Ecto neural progenitor cell (in vitro differentiated cells): ENCODE measurements around the gene GLYAT.
"Not testable (repeated sequence)": the region's sequence is repeated elsewhere in the genome, so short reads cannot be mapped to it uniquely, and the experiment has no call there.

Experiments
- DNase-seq: peaks from one replicate; pipeline ENCODE4 v3.0.0-alpha.2; 2018; ENCODE audit warnings: low spot score

The GLYAT gene

DNA sequence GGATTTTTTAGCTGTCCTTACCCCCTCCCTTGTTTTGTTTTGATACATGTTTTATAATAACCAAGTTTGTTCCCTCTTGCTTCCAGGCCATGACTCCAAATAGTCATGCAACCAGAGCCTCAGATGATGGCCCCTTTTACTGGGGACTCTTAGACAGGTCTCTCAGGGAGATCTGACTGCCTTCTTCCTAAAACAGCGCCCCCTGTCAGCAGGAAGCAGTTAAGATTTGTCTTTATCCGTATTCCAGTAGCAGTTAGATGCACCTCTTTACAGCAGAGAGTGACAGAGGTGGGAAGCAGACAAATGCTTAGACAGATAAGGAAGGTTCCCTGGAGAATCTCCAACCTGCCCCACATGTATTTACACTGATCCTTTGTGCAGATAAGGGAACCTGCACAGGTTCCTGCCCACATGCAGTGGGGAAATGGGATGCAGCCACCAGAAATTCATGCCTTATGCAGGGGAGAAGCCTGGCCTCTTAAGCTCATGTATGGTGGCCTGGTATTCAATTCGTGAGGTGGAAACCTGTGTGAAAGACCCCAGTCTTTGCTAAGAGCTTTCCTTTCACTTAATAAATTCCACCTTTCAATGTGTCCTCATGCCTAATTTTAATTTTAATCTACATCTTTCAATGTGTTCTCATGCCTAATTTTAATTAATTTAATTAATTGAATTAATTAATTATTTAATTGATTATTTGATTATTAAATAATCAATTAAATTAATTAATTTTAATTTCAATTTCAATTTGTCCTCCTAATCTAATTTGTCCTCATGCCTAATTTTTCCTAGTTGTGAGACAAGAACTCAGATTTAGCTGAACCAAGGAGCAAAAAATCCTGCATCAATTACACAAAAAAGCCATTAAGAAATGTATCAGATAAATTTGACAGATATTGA is 11.5 kb upstream of the GLYAT start:
- no peak for DNase-seq

DNA sequence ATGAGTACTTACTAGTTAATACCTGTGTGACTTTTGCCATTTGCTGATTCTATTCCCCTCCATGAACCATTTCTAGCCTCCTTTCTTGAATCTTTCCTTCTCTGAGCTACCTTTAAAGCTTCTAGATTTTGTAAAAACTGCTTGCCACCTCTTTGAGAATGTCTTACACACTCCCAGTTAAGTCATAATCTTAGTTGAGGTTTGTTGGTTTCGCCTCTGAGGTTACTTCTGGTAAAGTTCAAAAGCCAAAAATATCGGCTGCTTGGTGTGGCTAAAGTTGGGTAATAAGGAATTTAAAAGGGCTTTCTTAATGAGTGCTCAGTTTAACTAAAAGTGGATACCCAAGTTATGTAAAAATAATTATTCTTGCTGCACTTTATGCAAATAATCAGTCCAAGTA is 10.4 kb upstream of the GLYAT start:
- no peak for DNase-seq

DNA sequence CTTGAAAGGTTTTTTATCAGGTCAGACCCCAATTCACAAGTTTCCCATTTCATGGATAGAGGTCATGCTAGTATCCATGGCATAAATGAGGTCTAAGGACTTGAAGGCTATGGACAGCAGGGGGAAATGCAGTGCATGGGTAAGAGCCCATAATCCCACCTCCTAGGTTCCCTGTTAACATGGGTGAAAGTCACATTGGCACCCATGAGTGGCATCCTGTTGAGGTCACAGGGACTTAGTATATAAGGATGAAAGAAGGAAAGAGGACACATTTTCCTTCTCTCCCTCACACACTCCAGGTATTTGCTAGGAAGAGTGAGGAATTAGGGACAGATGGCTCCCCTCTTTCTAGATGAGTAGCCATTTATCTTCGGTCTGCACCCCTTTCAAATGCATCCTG is 9.4 kb upstream of the GLYAT start:
- DNase-seq: no peak

DNA sequence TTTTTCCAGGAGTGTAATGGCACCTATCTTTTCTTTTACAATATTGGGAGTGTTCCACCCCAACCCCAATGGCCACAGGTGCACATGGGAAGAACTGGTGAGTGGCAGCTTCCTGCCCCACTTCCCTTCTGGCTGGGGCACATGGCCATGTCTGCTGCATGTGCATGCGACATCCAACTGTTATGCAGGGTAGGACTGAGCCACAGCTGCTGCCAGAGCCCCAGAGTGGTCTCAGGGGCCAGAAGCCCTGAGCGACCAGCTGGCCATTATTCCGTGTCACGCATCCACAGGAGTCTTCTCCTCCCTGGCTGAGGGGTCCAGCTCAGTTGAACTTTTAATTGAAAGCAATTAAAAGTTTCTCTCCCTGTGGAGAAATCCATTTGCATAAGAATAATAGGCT is 8.7 kb upstream of the GLYAT start:
- DNase-seq: no peak

DNA sequence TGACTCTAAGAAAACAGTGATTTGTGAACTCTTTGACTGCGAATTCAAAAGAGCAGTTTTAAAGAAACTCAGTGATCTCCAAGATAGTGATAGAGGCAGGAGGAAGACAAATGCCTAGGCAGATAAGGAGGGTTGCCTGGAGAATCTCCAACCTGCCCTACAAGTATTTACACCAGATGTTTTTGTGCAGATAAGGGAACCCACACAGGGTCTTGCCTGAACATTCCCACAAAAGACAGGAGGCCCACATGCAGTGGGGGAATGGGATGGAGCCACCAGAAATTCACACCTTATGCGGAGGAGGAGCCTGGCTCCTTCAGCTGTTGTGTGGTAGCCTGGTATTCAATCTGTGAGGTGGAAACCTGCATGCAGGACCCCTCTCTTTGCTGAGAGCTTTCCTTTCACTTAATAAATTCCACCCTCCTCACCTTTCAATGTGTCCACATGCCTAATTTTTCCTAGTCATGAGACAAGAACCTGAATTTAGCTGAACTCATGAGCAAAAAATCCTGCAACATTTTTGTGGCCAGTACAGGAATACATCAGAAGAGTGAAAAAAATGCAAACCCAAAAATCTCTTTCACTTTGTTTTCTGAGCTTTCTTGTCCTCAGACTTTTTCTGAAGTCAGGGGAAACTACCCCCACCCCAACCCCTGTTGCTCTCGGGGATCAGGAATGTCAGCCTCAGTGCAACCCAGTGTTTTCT is 8.1 kb upstream of the GLYAT start:
- no peak for DNase-seq

DNA sequence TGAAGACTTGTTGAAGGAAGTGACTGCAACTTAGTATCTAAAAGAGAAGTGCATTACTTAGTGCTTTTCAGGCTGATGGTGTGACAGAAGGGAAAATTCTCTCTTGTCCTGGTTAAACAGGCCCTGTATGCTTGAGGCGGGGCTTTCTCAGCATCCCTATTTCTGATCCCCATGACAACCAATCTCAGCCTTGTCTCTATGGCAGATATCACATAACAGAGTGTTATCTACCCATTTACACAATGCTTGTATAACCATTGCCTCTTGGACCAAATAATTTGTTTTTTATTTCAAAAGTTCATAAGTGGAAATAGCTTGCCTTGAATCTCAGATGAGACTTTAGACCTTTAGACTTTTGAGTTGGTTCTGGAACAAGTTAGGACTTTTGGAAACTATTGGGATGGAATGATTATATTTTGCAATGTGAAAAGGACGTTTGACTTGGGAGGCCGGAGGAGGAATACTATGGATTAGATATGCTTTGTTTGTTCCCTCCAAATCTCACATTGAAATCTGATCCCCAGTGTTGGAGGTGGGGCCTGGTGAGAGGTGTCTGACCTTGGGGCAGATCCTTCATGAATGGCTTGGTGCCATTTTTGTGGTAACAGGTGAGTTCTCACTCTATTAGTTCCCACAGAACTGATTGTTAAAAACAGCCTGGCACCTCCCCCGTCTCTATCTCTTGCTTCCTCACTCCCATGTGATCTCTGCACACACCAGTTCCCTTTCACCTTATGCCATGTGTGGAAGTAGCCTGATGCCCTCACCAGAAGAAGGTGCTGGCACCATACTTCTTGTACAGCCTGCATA is 3.1 kb upstream of the GLYAT start:
- DNase-seq: no peak

DNA sequence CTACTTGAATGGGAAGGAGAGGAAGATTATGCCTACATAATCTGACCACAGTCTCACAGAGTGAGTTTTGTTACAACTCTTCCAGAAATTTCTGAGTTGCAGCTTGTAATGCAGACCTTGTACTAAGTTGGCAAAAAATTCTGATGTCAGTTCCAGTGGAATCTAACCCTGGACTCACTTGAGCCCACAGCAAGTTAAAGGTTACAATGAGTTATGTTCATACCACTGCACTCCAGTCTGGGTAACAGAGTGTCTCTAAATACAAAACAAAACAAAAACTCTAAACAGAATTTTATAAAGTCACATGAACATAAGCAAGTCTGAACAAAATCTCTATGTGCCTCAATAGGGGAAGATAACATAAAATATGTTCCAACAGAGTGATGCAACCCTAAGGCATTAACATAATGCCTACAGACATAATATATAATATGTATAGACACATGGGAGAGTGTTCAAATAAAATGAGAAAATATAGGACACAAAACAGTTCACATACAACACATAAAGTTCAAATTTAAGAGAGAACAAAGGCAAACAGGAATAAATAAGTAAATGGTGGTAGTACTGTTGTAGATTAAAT is 1.1 kb downstream of the GLYAT start:
- DNase-seq: no peak

DNA sequence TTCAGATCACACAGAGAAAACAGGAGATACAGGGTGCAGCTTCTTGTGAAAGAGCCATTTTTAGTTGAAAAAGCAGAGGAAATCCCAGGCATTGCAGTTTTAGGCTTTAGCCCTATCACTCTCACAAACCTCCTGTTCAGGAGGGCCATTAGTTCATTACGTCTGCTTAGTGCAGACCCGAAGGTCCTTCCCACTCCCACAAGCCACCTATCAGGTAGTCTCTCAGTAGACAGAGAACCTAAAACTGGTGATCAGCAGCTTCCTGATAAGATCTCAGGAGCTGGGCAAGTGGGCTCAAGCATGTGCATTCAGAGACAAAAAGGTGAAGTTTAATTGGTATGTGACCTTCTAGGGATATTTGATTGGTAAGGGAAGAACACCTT is 4.3 kb downstream of the GLYAT start:
- DNase-seq: no peak

DNA sequence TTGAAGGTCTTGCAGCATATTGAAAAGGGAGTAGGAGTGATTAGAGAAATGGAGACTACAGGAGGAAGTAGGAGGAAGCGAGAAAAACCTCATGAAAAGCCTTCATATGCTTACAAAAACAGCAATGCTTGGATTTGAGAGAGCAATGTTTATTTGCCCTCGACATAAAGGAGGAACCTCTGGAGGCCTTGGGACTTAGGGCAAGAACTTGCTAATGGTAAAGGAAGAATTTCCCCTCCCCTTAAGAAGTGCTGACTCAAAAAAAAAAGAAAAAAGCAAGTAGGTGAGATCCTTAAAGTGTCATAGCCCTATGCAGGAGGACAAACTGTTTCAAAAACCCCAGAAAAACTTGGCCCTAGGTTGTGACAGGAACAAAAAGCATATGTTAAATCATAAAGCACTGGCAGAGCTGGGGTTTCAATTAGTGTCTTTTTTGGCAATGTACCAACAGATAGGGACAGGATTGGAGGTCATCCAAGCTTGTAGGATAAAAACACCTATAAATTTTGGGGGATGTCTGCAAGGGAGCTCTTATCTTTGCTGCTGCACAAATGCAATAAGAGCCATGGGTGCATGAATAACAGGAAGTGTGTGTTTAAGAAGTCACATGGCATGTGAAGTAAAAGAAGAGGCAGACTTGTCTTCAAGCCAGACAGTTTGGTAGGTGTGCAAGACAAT is 4.9 kb downstream of the GLYAT start:
- no peak for DNase-seq

DNA sequence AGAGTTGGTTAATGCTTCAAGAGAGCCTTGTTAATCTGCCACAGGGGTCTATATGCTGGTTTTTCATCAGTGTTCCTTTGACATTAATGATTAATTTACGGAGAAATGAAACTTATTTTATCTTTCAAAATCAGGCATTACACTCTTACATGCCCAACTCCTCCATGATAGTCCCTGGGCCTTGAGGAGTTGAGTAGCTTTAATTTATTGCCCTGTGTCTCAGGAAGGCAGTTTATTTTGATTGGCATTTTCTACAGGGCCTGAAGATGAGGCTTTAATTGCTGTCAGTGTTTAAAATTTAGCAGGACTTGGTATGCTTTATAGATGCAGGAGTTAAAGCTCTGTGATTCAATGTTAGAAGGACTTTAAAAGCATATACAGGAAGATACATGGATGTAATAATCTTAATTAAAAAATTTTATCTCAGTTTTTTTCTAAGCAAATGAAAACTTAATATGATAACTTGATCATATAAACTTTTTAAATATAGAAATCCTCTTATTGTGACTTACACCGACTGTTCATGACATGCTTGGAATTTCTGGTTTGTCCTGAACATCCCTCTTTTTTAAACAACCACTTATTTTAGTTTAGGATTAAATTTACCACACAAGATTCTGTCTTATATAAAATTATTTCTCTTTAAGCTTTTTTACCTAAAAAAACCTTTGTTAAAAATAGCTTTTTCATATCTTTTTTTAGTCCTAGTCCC is 12.2 kb downstream of the GLYAT start:
- no peak for DNase-seq

DNA sequence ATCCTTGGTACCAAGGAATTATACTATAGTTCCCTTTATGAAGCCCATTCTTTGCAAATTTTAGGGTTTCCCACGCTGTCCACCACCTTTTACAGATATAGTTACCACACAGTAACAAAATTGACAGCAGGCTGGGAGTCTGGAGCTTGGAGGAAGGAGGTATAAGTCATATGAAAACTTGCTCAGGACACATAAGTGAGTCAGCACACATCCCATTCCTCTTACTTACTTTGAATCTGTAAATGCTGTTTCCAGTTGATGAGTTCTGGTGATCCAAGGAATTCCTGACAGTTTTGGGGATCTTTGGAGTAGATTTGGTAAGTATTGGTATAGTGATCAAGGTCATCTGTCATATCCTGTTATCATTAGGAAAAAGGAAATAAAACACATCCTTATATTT is 19.2 kb downstream of the GLYAT start:
- no peak for DNase-seq

DNA sequence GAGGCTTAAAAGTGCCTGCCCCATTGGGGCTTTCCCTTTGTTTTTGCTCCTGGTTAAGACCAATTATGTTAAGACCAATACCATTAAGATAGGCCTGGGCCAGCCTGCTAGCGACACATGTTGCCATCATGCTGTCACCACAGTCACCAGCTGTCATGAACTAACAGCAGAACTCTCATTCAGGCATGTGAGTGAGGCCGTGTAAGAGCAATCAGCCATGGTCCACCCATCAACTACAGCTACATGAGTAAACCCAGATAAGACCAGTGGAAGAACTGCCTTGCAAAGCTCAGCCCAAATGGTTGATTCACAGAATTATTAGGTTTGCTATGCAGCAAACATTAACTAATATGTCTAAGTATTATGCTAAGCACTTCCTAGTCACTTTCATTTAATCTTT is 19.9 kb downstream of the GLYAT start:
- no peak for DNase-seq

DNA sequence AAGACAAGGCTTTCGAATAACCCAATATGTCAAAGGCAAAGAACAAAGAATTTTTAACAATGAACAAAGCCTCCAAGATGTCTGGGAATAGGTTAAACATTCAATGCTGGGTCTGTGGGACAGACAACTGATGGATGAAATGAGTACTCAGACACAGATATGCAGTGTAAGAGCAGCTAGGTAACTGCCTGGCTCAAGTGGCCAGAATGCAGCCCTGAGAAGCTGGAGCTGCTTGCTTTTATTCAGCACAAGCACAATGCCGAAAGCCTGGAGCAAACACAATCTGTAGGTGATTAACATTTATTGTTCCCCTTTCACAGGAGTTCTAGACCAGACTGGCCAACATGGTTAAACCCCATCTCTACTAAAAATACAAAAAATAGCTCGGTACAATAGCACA is 24.0 kb downstream of the GLYAT start:
- no peak for DNase-seq

DNA sequence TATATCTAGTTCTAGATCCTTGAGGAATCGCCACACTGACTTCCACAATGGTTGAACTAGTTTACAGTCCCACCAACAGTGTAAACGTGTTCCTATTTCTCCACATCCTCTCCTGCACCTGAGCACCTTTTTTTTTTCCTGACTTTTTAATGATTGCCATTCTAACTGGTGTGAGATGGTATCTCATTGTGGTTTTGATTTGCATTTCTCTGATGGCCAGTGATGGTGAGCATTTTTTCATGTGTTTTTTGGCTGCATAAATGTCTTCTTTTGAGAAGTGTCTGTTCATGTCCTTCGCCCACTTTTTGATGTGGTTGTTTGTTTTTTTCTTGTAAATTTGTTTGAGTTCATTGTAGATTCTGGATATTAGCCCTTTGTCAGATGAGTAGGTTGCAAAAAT is 34.9 kb downstream of the GLYAT start:
- not testable (repeated sequence) for DNase-seq

DNA sequence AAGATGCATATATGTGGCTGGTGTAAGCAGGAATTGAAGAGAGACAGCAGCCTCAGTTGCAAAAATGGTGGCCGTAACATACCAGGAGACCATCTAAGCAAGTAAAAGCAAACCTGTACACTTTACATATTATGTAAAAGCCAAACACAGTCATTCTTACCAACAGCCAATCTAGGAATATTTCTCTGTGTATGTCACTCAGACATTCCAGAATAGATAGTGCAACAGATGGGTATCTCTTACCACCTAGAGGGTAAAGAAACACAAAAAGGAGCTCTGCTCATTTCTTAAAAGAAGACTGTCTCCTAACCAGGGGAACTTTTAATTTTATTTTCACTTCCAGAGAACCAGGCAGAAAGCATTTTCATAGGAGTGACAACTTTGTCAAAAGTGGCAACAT is 38.7 kb downstream of the GLYAT start:
- no peak for DNase-seq

DNA sequence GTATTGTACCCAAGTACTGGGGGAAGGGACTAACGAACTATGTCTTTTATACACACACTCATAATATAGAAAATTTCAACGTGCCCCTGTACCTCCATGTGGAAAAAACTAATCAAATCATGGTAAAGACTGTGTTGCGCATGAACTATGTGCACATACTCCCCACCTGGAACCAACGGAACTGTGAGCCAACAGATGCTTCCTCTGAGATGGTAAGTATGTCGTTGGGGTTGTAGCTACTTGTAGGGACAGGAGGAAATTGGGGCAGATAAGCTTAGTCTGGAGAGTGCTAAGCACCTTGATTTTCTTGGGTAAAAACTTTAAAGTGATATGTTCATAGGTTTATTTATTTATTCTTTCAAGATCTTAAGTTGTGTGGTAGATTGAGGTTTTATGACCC is 40.1 kb downstream of the GLYAT start:
- DNase-seq: no peak

DNA sequence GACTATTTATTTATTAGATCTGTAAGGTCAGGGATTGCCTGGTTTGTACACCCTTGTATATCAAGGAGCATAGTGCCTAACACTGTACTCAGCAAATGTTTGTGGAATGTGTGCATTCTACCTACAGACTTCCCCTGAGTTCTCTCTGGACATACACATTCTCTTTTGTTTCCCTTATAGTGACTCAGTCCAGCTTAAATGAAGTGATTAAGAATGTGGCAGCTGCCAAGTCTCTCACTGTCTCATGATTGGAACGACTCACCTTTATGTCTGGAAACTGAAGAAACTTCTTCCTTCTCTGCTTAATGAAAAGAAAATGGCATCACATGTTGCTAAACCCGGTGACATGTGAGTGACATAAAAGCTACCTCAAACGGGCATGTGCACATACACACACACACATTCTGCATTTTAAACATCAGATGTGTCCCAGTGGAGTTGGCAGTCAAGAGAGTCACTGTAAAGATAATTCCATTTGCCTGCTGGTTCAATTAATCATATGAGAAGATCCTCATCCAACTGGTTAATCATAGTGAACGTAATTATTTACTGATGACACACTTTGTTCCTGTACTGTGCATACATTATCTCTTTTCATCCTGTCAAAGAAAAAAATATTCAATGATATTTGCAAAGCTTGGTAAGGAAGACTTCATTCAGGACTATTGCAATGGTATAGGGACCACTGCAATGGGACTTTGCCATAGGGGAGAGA is 42.8 kb downstream of the GLYAT start:
- DNase-seq: no peak

DNA sequence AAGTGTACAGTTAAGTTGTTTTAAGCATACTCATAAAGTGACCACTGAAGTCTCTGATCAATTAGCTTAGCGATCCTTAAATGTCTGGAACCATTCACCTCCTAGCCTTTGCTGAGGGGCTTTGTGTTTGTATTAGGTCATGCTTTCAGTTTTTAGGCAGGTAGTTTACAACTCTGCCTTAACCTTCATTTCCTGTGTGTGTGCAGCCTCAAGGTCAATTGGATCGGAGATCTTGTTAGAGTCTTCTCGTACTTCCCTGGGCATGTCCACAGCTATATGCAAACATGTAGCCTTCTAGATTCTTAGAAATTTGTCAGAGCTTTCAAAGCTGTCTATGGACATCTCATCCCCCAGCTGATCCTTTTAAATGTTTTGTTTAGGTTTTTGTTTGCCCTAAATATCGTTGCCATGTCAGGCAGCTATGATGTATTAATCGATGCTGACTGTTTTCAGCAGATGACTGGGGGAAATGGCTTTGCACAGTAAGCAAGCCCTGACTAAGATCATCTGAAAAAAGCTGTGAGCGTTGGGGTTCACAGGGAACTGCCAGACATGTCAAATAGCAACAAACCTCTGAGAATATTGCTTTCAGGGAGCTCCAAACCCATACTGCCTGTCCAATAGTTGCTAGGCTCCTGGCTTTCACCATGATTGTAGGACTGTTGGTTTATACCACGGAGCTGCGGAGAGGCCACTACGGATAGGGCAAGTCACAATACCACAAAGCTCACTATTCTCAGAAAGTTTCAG is 45.6 kb downstream of the GLYAT start:
- DNase-seq: no peak

DNA sequence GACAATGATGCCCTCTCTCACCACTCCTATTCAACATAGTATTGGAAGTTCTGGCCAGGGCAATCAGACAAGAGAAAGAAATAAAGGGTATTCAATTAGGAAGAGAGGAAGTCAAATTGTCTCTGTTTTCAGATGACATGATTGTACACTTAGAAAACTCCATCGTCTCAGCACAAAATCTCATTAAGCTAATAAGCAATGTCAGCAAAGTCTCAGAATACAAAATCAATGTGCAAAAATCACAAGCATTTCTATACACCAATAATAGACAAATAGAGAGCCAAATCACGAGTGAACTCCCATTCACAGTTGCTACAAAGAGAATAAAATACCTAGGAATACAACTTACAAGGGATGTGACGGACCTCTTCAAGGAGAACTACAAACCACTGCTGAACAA is 49.1 kb downstream of the GLYAT start:
- not testable (repeated sequence) for DNase-seq

DNA sequence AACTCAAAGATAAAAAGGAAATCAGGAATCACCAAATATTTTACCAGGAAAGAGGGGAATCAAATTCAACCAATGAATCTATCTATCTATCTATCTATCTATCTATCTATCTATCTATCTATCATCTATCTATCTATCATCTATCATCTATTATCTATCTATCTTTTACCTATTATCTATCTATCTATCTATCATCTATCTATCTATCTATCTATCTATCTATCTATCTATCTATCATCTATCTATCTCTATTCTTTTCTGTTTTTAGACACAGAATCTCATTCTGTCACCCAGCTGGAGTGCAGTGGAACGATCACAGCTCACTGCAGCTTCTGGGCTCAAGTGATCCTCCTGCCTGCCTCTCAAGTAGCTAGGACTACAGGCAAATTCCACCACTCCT is 54.2 kb downstream of the GLYAT start:
- DNase-seq: not testable (repeated sequence)
